IMR-90 (cell line): ENCODE data around the gene DNAH6. TPM values are rescaled to one million over a fixed set of nuclear protein-coding genes. Genes with fewer than 3 reads are reported as not detected.

Source experiments
- ATAC-seq: fragments of 200-7000 bp; cut with Tn5 transposase; 2 replicates; pipeline ENCODE4 v1.9.1; 2020; ENCODE audit warnings: low read depth, mild to moderate bottlenecking, moderate library complexity
- BruUV-seq: library from RNA; stranded (reverse); fragments of 400-500 nt; replicated peaks from 2 replicates; lab custom pipeline; 2021; lab: Mats Ljungman, UMichigan
- CTCF ChIA-PET: fragments of 300-600 bp; formaldehyde crosslinking; extraction: SDS; loops from one replicate; lab custom pipeline; 2021; ENCODE audit warnings: antibody characterized with exemption; lab: Yijun Ruan, JAX
- POLR2A ChIA-PET: fragments of 300-600 bp; sonication (Branson Sonifier 250); formaldehyde crosslinking; loops from one replicate; lab custom pipeline; 2022; ENCODE audit warnings: antibody characterized with exemption; ENCODE audit not compliant: unreplicated experiment; lab: Charles Lee
- DNase-seq: peaks from one replicate; pipeline ENCODE4 v3.0.0; 2013
- H2AFZ ChIP-seq: replicated peaks from 2 replicates; pipeline ENCODE3; 2013; ENCODE audit warnings: low read length, mild to moderate bottlenecking; ENCODE audit not compliant: poor library complexity
- H2AK5ac ChIP-seq: 2 replicates; pipeline ENCODE4 v1.6.1; 2013; ENCODE audit warnings: low read depth, low read length, inconsistent platforms
- H2AK9ac ChIP-seq: replicated peaks from 2 replicates; pipeline ENCODE3; 2013; ENCODE audit warnings: mild to moderate bottlenecking, low read depth, low read length, moderate library complexity; ENCODE audit not compliant: poor library complexity
- H2BK120ac ChIP-seq: 2 replicates; pipeline ENCODE4 v1.6.1; 2013; ENCODE audit warnings: low read depth, low read length, inconsistent platforms
- H2BK15ac ChIP-seq: 3 replicates; pipeline ENCODE4 v1.6.1; 2013; ENCODE audit warnings: low read depth, low read length, inconsistent platforms
- H2BK20ac ChIP-seq: 2 replicates; pipeline ENCODE4 v1.6.1; 2013; ENCODE audit warnings: low read depth, mild to moderate bottlenecking, inconsistent platforms, low read length, moderate library complexity
- H2BK5ac ChIP-seq: 2 replicates; pipeline ENCODE4 v1.6.1; 2013; ENCODE audit warnings: mild to moderate bottlenecking, low read depth, low read length, inconsistent platforms; ENCODE audit not compliant: poor library complexity, severe bottlenecking
- H3K14ac ChIP-seq: replicated peaks from 2 replicates; pipeline ENCODE4 v1.6.1; 2013; ENCODE audit warnings: low read depth, low read length, inconsistent platforms
- H3K18ac ChIP-seq: 2 replicates; pipeline ENCODE4 v1.6.1; 2013; ENCODE audit warnings: low read depth, low read length, control low read depth
- H3K23ac ChIP-seq: 2 replicates; pipeline ENCODE4 v1.6.1; 2013; ENCODE audit warnings: low read depth, low read length, inconsistent platforms
- H3K27ac ChIP-seq: 2 replicates; pipeline ENCODE4 v1.5.1; 2013; ENCODE audit warnings: mild to moderate bottlenecking, control low read depth, low read length; ENCODE audit not compliant: insufficient read depth
- H3K27me3 ChIP-seq: 2 replicates; pipeline ENCODE4 v1.6.1; 2013; ENCODE audit warnings: low read length; ENCODE audit not compliant: control insufficient read depth, insufficient read depth
- H3K36me3 ChIP-seq: 2 replicates; pipeline ENCODE4 v1.6.1; 2013; ENCODE audit warnings: low read length, mixed read lengths; ENCODE audit not compliant: control insufficient read depth, insufficient read depth
- H3K4ac ChIP-seq: 2 replicates; pipeline ENCODE4 v1.6.1; 2013; ENCODE audit warnings: low read depth, low read length, inconsistent platforms
- H3K4me1 ChIP-seq: 2 replicates; pipeline ENCODE4 v1.6.1; 2013; ENCODE audit warnings: low read length, mixed read lengths; ENCODE audit not compliant: control insufficient read depth, insufficient read depth
- H3K4me2 ChIP-seq: 2 replicates; pipeline ENCODE4 v1.6.1; 2013; ENCODE audit warnings: low read depth, mild to moderate bottlenecking, control low read depth, low read length, moderate library complexity
- H3K4me3 ChIP-seq: 2 replicates; pipeline ENCODE4 v1.5.1; 2013; ENCODE audit warnings: low read depth, mild to moderate bottlenecking, control low read depth, low read length, moderate library complexity; ENCODE audit not compliant: insufficient read depth
- H3K56ac ChIP-seq: 2 replicates; pipeline ENCODE4 v1.6.1; 2013; ENCODE audit warnings: low read length, inconsistent platforms; ENCODE audit not compliant: insufficient read depth; ENCODE audit errors: extremely low read depth
- H3K79me1 ChIP-seq, 2 experiments: 2 replicates each; pipeline ENCODE4 v1.6.1; 2013; ENCODE audit warnings: low read length in 2 of 2, inconsistent platforms in 1 of 2, low read depth in 1 of 2
- H3K9ac ChIP-seq: 2 replicates; pipeline ENCODE4 v1.6.1; 2013; ENCODE audit warnings: low read depth, low read length, control low read depth
- H3K9me1 ChIP-seq: 2 replicates; pipeline ENCODE4 v1.6.1; 2013; ENCODE audit warnings: low read length, inconsistent platforms; ENCODE audit not compliant: insufficient read depth
- H3K9me3 ChIP-seq: 2 replicates; pipeline ENCODE4 v1.6.1; 2013; ENCODE audit warnings: low read length; ENCODE audit not compliant: control insufficient read depth, insufficient read depth
- H4K20me1 ChIP-seq: 2 replicates; pipeline ENCODE4 v1.6.1; 2013; ENCODE audit warnings: low read length, inconsistent platforms; ENCODE audit not compliant: insufficient read depth
- H4K5ac ChIP-seq: 2 replicates; pipeline ENCODE4 v1.6.1; 2013; ENCODE audit warnings: mild to moderate bottlenecking, low read depth, low read length, control low read depth
- H4K8ac ChIP-seq, 2 experiments: 2 replicates each; pipeline ENCODE4 v1.6.1; 2013; ENCODE audit warnings: low read depth in 2 of 2, low read length in 2 of 2, control low read depth in 1 of 2, inconsistent platforms in 1 of 2
- H4K91ac ChIP-seq: 2 replicates; pipeline ENCODE4 v1.6.1; 2013; ENCODE audit warnings: low read depth, low read length, inconsistent platforms; ENCODE audit not compliant: insufficient read depth
- CHD1 ChIP-seq: IDR thresholded peaks from 2 replicates; pipeline ENCODE4 v1.6.1; 2012; ENCODE audit warnings: low read depth, low read length, improper control_type of control experiment
- CTCF ChIP-seq: conservative IDR thresholded peaks from 2 replicates; pipeline ENCODE4 v1.5.1; 2012; ENCODE audit warnings: mild to moderate bottlenecking, low read depth, low read length, improper control_type of control experiment
- FOS ChIP-seq: fragments of 150-350 bp; IDR thresholded peaks from 2 replicates; pipeline ENCODE4 v1.6.1; 2016; ENCODE audit warnings: low read depth, low read length
- NFE2L2 ChIP-seq: fragments of 150-350 bp; IDR thresholded peaks from 2 replicates; pipeline ENCODE4 v1.6.1; 2016; ENCODE audit warnings: low read depth, mild to moderate bottlenecking, low read length
- RAD21 ChIP-seq: IDR thresholded peaks from 2 replicates; pipeline ENCODE4 v1.6.1; 2012; ENCODE audit warnings: low read length, improper control_type of control experiment
- SMC3 ChIP-seq: fragments of 150-350 bp; IDR thresholded peaks from 2 replicates; pipeline ENCODE4 v1.6.1; 2016; ENCODE audit warnings: low read depth, mild to moderate bottlenecking, antibody characterized with exemption, low read length, moderate library complexity
- WGBS, 2 experiments: methylation state at CpG; one replicate each; pipeline versions ENCODE4 v1.1.5 to v1.1.7; 2013; ENCODE audit warnings: missing lambda C conversion rate in 2 of 2; ENCODE audit not compliant: insufficient read length in 1 of 2; ENCODE audit errors: extremely low coverage in 2 of 2; 5-methylcytosine and 5-hydroxymethylcytosine counted together
- dilution Hi-C: fragments of 300-500 bp; cut with HindIII; formaldehyde crosslinking; loops from one replicate; pipeline ENCODE4 v1.14.3; 2018; ENCODE audit warnings: low sequenced_read_pairs; ENCODE audit not compliant: unreplicated experiment
- in situ Hi-C: fragments of 300-500 bp; cut with MboI; formaldehyde crosslinking; loops from 3 replicates; pipeline ENCODE4 v1.14.3; 2019; ENCODE audit warnings: low sequenced_read_pairs, inconsistent platforms, mixed read lengths
- intact Hi-C: fragments of 100-400 bp; cut with micrococcal nuclease; formaldehyde crosslinking; loops from 2 replicates; pipeline ENCODE4 v1.10.0; 2022
- polyA plus RNA-seq, 3 experiments: library from polyadenylated mRNA; depleted of rRNA; stranded (reverse); fragments of >200 nt; gene quantifications; 2 replicates each; pipeline ENCODE4 v1.2.3, GENCODE V29; 2012; ENCODE audit warnings: low replicate concordance in 1 of 3
- total RNA-seq: library from RNA; depleted of rRNA; stranded (reverse); fragments of >200 nt; gene quantifications from 2 replicates; pipeline ENCODE4 v1.2.3, GENCODE V29; 2012

DNAH6 gene
- total and polyA plus RNA-seq, 2 of the 4 experiments (the other 2 are of a cell fraction), result under 0.01 to 0.07 TPM

DNA sequence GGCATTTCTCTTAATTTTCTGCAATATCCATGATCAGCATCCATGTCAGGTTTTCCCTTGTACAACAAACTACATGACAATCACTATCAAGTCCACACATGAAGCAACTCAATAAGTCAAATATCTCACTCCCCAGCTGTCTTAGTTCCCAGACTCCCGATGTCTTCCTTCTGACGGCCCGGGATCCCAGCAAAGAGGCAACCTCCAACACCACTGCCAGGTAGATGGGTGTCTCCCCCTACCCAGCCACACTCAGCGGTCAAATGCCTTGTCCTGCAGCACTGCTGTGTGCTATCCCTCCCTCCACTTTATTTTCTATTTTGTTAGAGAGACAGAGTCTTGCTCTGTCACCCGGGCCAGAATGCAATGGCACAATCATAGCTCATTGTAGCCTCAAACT is 341.3 kb downstream of the DNAH6 start:
- no TSS peak for BruUV-seq
- Histone ChIP-seq H3K79me1 (peaks cover 13 to 17% of the 10 kb centered on the region in 2 experiments), H3K56ac (no peak overlapping the region), H3K4me3 (no peak overlapping the region), H3K36me3 (no peaks in the 10 kb centered on the region), H2AK5ac (peak overlapping the region; percentile 47; the same call in 1 of the 2 replicates), H4K5ac (no peak overlapping the region), H3K18ac (no peak overlapping the region), H3K14ac (no peak overlapping the region), H4K91ac (no peak overlapping the region), H3K4me2 (no peak overlapping the region), H3K9ac (no peak overlapping the region), H3K4ac (no peak overlapping the region), H2BK120ac (no peak overlapping the region), H2AK9ac (no peak overlapping the region), H3K9me3 (no peaks in the 10 kb centered on the region), H2AFZ (no peak overlapping the region), H3K27me3 (no peaks in the 10 kb centered on the region), H2BK5ac (no peak overlapping the region), H3K9me1 (no peaks in the 10 kb centered on the region), H3K27ac (no peak overlapping the region), H2BK15ac (no peak overlapping the region), H2BK20ac (no peak overlapping the region), H4K20me1 (no peaks in the 10 kb centered on the region; the same call in 1 of the 2 replicates), H3K23ac (no peak overlapping the region), H4K8ac (no peak overlapping the region), H3K4me1 (no peaks in the 10 kb centered on the region; the same call in 1 of the 2 replicates)
- dilution Hi-C loops, result no loop called here
- intact Hi-C loops, result loop anchor here (5.0 kb wide), 1 partner anchor 225 kb away; no protein-coding TSS in a partner anchor
- ChIA-PET CTCF (interaction anchor here (0.6 to 1.1 kb wide), 4 partner anchors 18 to 59 kb away, joined by 3 to 4 read pairs (median 3); no protein-coding TSS in a partner anchor), POLR2A (interaction anchor here (0.8 kb wide), 1 partner anchor 229 kb away, joined by 3 read pairs; no protein-coding TSS in a partner anchor)
- no peak for ATAC-seq
- no CpG with 5 or more reads among the region's 5 CpGs for WGBS, 2 experiments
- no peak for DNase-seq
- TF ChIP-seq NFE2L2, result no peak
- TF ChIP-seq SMC3, result no peak
- TF ChIP-seq FOS, result no peak
- TF ChIP-seq CHD1, result no peak
- TF ChIP-seq CTCF, result no peak
- TF ChIP-seq RAD21, result no peak
- in situ Hi-C loops, result loop anchor here (25.0 kb wide), 1 partner anchor 820 kb away; no protein-coding TSS in a partner anchor
